ENCODE measurements around the gene BTBD6. TPM values are rescaled to one million over a fixed set of nuclear protein-coding genes. Genes with fewer than 3 reads are reported as not detected.

The BTBD6 gene
- total RNA-seq, 1 donor from 2014 or later, result 35.3 TPM

- H3K27ac Mint-ChIP-seq (ENCODE audit: unreplicated experiment), result peak overlapping the region; percentile 69
- peak overlapping the region; percentile 74 for H3K4me3 Mint-ChIP-seq (ENCODE audit: unreplicated experiment)
- H3K36me3 Mint-ChIP-seq (ENCODE audit: unreplicated experiment), result peaks cover 5% of the 10 kb centered on the region
- no peaks in the 10 kb centered on the region for H3K27me3 Mint-ChIP-seq (ENCODE audit: unreplicated experiment)
- no peak for DNase-seq (ENCODE audit: extremely low spot score, unreplicated experiment)
- TF ChIP-seq CTCF (IDR thresholded peaks at IDR 0.05), result no peak
- H3K4me1 Mint-ChIP-seq (ENCODE audit: unreplicated experiment), result peaks cover 19% of the 10 kb centered on the region
- H3K9me3 Mint-ChIP-seq (ENCODE audit: unreplicated experiment), result no peaks in the 10 kb centered on the region
Observed at GRCh38 chr14:105247715-105248367, 492 bp upstream of the BTBD6 start.

DNA sequence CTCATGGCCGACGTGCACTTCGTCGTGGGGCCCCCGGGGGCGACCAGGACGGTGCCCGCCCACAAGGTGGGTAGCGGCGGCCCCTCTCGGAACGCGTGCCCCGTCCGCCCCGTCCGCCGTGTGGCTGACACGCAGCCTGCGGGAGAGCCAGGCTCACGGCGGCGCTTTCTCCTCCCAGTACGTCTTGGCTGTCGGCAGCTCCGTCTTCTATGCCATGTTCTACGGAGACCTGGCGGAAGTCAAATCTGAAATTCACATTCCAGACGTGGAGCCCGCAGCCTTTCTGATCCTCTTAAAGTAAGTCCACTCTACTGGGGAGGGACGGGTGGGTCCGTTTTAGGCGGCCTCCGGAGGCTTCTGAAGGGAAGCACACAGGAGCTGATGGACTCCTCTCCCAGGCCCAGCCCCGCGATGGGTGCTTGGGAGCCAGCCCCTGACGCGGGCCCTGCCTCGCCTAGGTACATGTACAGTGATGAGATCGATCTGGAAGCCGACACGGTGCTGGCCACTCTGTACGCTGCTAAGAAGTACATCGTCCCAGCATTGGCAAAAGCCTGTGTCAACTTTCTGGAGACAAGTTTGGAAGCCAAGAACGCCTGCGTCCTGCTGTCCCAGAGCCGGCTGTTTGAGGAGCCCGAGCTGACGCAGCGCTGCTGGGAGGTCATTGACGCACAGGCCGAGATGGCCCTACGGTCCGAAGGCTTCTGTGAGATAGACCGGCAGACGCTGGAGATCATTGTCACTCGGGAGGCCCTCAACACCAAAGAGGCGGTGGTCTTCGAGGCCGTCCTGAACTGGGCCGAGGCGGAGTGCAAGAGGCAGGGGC lies 1.1 kb downstream of the BTBD6 start:
- Mint-ChIP-seq H3K4me3 (ENCODE audit: unreplicated experiment) (peak overlapping the region; percentile 75), H3K9me3 (ENCODE audit: unreplicated experiment) (no peaks in the 10 kb centered on the region), H3K36me3 (ENCODE audit: unreplicated experiment) (peaks cover 9% of the 10 kb centered on the region), H3K27ac (ENCODE audit: unreplicated experiment) (peak overlapping the region; percentile 67), H3K4me1 (ENCODE audit: unreplicated experiment) (peaks cover 19% of the 10 kb centered on the region), H3K27me3 (ENCODE audit: unreplicated experiment) (no peaks in the 10 kb centered on the region)
- no peak for TF ChIP-seq CTCF (IDR thresholded peaks at IDR 0.05)
- no peak for DNase-seq (ENCODE audit: extremely low spot score, unreplicated experiment)

GRCh38 chr14:105250008-105250366 lies 1.7 kb downstream of the BTBD6 start:
- no peaks in the 10 kb centered on the region for H3K27me3 Mint-ChIP-seq (ENCODE audit: unreplicated experiment)
- no peak overlapping the region for H3K27ac Mint-ChIP-seq (ENCODE audit: unreplicated experiment)
- no peak for TF ChIP-seq CTCF (IDR thresholded peaks at IDR 0.05)
- peaks cover 19% of the 10 kb centered on the region for H3K4me1 Mint-ChIP-seq (ENCODE audit: unreplicated experiment)
- peaks cover 9% of the 10 kb centered on the region for H3K36me3 Mint-ChIP-seq (ENCODE audit: unreplicated experiment)
- DNase-seq (ENCODE audit: extremely low spot score, unreplicated experiment), result no peak
- peak overlapping the region; percentile 75 for H3K4me3 Mint-ChIP-seq (ENCODE audit: unreplicated experiment)
- no peaks in the 10 kb centered on the region for H3K9me3 Mint-ChIP-seq (ENCODE audit: unreplicated experiment)

DNA sequence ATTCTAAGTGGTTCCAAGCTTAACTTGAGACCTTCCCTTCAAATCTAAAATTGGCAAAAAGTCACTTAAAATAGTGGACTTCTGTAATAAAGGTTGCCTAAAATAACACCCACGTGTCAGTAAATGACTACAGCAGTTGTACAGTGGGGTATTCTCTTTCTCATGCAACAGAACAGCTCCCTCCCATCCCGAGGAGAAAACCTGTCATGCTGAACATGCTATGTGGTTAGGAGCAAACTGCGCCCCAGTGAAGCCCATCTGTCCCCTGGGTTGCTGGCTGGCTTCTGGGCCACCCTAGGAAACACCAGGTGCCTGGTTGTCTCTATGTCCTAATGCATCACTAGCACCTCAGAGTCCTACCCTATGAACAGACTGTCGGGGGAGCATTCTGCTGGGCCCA lies 2.7 kb downstream of the BTBD6 start:
- no peak for DNase-seq (ENCODE audit: extremely low spot score, unreplicated experiment)
- no peak overlapping the region for H3K27ac Mint-ChIP-seq (ENCODE audit: unreplicated experiment)
- peaks cover 20% of the 10 kb centered on the region for H3K4me1 Mint-ChIP-seq (ENCODE audit: unreplicated experiment)
- H3K36me3 Mint-ChIP-seq (ENCODE audit: unreplicated experiment), result peaks cover 9% of the 10 kb centered on the region
- peak overlapping the region; percentile 40 for H3K4me3 Mint-ChIP-seq (ENCODE audit: unreplicated experiment)
- no peaks in the 10 kb centered on the region for H3K27me3 Mint-ChIP-seq (ENCODE audit: unreplicated experiment)
- TF ChIP-seq CTCF (IDR thresholded peaks at IDR 0.05), result no peak
- no peaks in the 10 kb centered on the region for H3K9me3 Mint-ChIP-seq (ENCODE audit: unreplicated experiment)

GRCh38 chr14:105251920-105252319 lies 3.6 kb downstream of the BTBD6 start:
- no peak for TF ChIP-seq CTCF (IDR thresholded peaks at IDR 0.05)
- Mint-ChIP-seq H3K9me3 (ENCODE audit: unreplicated experiment) (no peaks in the 10 kb centered on the region), H3K4me3 (ENCODE audit: unreplicated experiment) (no peak overlapping the region), H3K36me3 (ENCODE audit: unreplicated experiment) (peaks cover 9% of the 10 kb centered on the region), H3K4me1 (ENCODE audit: unreplicated experiment) (peaks cover 20% of the 10 kb centered on the region), H3K27ac (ENCODE audit: unreplicated experiment) (no peak overlapping the region), H3K27me3 (ENCODE audit: unreplicated experiment) (no peaks in the 10 kb centered on the region)
- DNase-seq (ENCODE audit: extremely low spot score, unreplicated experiment), result no peak
